Muscle layer of colon (tissue), 2 donors: ENCODE measurements around the gene OR10V1.
"Not testable (repeated sequence)": the region's sequence is repeated elsewhere in the genome, so short reads cannot be mapped to it uniquely, and the experiment has no call there.

Experiments
- H3K27ac ChIP-seq: one replicate; pipeline ENCODE4 v1.7.0; 2013; ENCODE audit warnings: low read depth, mild to moderate bottlenecking, low read length, moderate library complexity
- H3K27me3 ChIP-seq, 2 donors: one replicate each; pipeline ENCODE4 v1.7.0; 2013; ENCODE audit warnings: low read length in 2 of 2, mild to moderate bottlenecking in 2 of 2; ENCODE audit not compliant: insufficient read depth in 2 of 2, control insufficient read depth in 1 of 2
- H3K36me3 ChIP-seq: one replicate; pipeline ENCODE4 v1.7.0; 2013; ENCODE audit warnings: mild to moderate bottlenecking, low read length; ENCODE audit not compliant: insufficient read depth
- H3K4me1 ChIP-seq: one replicate; pipeline ENCODE4 v1.7.0; 2013; ENCODE audit warnings: mild to moderate bottlenecking, low read length; ENCODE audit not compliant: insufficient read depth
- H3K4me3 ChIP-seq, 2 donors: one replicate each; pipeline ENCODE4 v1.7.0; 2013; ENCODE audit warnings: low read length in 2 of 2, low read depth in 1 of 2, mild to moderate bottlenecking in 1 of 2, moderate library complexity in 1 of 2
- H3K9ac ChIP-seq: one replicate; pipeline ENCODE4 v1.7.0; 2013; ENCODE audit warnings: low read length
- H3K9me3 ChIP-seq: one replicate; pipeline ENCODE4 v1.7.0; 2013; ENCODE audit warnings: mild to moderate bottlenecking, low read length
- donor health status: abdominal sarcoma.
- donor health status: Adenocarcinoma of cecum.

Gene OR10V1

GRCh38 chr11:59708537-59708936 lies 5.1 kb downstream of the OR10V1 start:
- Histone ChIP-seq H3K36me3 (no peaks in the 10 kb centered on the region), H3K9ac (no peak overlapping the region), H3K4me1 (no peaks in the 10 kb centered on the region), H3K27ac (no peak overlapping the region), H3K4me3 (no peak overlapping the region), H3K27me3 (no peaks in the 10 kb centered on the region), H3K9me3 (no peaks in the 10 kb centered on the region)

GRCh38 chr11:59707371-59707770 lies 6.3 kb downstream of the OR10V1 start:
- H3K4me3 ChIP-seq = no peak overlapping the region
- H3K9ac ChIP-seq = no peak overlapping the region
- no peaks in the 10 kb centered on the region for H3K9me3 ChIP-seq
- H3K27me3 ChIP-seq = no peaks in the 10 kb centered on the region
- H3K36me3 ChIP-seq = no peaks in the 10 kb centered on the region
- no peaks in the 10 kb centered on the region for H3K4me1 ChIP-seq
- H3K27ac ChIP-seq = no peak overlapping the region

- no peaks in the 10 kb centered on the region for H3K36me3 ChIP-seq
- H3K4me3 ChIP-seq = no peak overlapping the region
- H3K27ac ChIP-seq = no peak overlapping the region
- H3K4me1 ChIP-seq = no peaks in the 10 kb centered on the region
- no peaks in the 10 kb centered on the region for H3K27me3 ChIP-seq
- H3K9ac ChIP-seq = no peak overlapping the region
- H3K9me3 ChIP-seq = no peaks in the 10 kb centered on the region
These were observed 6.9 kb downstream of the OR10V1 start for GRCh38 chr11:59706518-59707285.

- Histone ChIP-seq H3K9me3 (no peaks in the 10 kb centered on the region), H3K4me3 (no peak overlapping the region), H3K4me1 (no peaks in the 10 kb centered on the region), H3K9ac (no peak overlapping the region), H3K27me3 (no peaks in the 10 kb centered on the region), H3K27ac (no peak overlapping the region), H3K36me3 (no peaks in the 10 kb centered on the region)
These were observed 8.4 kb downstream of the OR10V1 start for GRCh38 chr11:59705294-59705693.

GRCh38 chr11:59703515-59703914 lies 10.1 kb downstream of the OR10V1 start:
- not testable (repeated sequence) for H3K27ac ChIP-seq, H3K9ac ChIP-seq, H3K36me3 ChIP-seq, H3K9me3 ChIP-seq, H3K27me3 ChIP-seq, H3K4me3 ChIP-seq, H3K4me1 ChIP-seq

GRCh38 chr11:59700157-59700556 lies 13.5 kb downstream of the OR10V1 start:
- H3K9me3 ChIP-seq, H3K27ac ChIP-seq, H3K4me1 ChIP-seq, H3K9ac ChIP-seq, H3K36me3 ChIP-seq, H3K4me3 ChIP-seq, H3K27me3 ChIP-seq: not testable (repeated sequence)

GRCh38 chr11:59698506-59698905 lies 15.1 kb downstream of the OR10V1 start:
- Histone ChIP-seq H3K27me3 (no peaks in the 10 kb centered on the region), H3K36me3 (no peaks in the 10 kb centered on the region), H3K9me3 (no peaks in the 10 kb centered on the region), H3K27ac (no peak overlapping the region), H3K4me1 (no peaks in the 10 kb centered on the region), H3K4me3 (no peak overlapping the region), H3K9ac (no peak overlapping the region)

- no peaks in the 10 kb centered on the region for H3K4me1 ChIP-seq
- H3K27ac ChIP-seq = no peak overlapping the region
- H3K27me3 ChIP-seq = no peaks in the 10 kb centered on the region
- H3K9me3 ChIP-seq = no peaks in the 10 kb centered on the region
- no peak overlapping the region for H3K4me3 ChIP-seq
- no peaks in the 10 kb centered on the region for H3K36me3 ChIP-seq
- H3K9ac ChIP-seq = no peak overlapping the region
These were observed 20.7 kb downstream of the OR10V1 start for GRCh38 chr11:59692915-59693314.

GRCh38 chr11:59691156-59691555 lies 22.5 kb downstream of the OR10V1 start:
- no peak overlapping the region for H3K9ac ChIP-seq
- H3K4me3 ChIP-seq = no peak overlapping the region
- no peaks in the 10 kb centered on the region for H3K36me3 ChIP-seq
- H3K27me3 ChIP-seq = no peaks in the 10 kb centered on the region
- no peaks in the 10 kb centered on the region for H3K4me1 ChIP-seq
- H3K27ac ChIP-seq = no peak overlapping the region
- H3K9me3 ChIP-seq = no peaks in the 10 kb centered on the region

- no peak overlapping the region for H3K27ac ChIP-seq
- no peaks in the 10 kb centered on the region for H3K9me3 ChIP-seq
- H3K36me3 ChIP-seq = no peaks in the 10 kb centered on the region
- no peak overlapping the region for H3K4me3 ChIP-seq
- no peak overlapping the region for H3K9ac ChIP-seq
- no peaks in the 10 kb centered on the region for H3K4me1 ChIP-seq
- no peaks in the 10 kb centered on the region for H3K27me3 ChIP-seq
These were observed 24.6 kb downstream of the OR10V1 start for GRCh38 chr11:59689015-59689414.

- not testable (repeated sequence) for H3K9me3 ChIP-seq, H3K4me1 ChIP-seq, H3K27me3 ChIP-seq, H3K36me3 ChIP-seq, H3K27ac ChIP-seq, H3K4me3 ChIP-seq, H3K9ac ChIP-seq
These were observed 32.4 kb downstream of the OR10V1 start for GRCh38 chr11:59681260-59681725.
